ENCODE measurements around the gene ATP6V0B. TPM values are rescaled to one million over a fixed set of nuclear protein-coding genes. Genes with fewer than 3 reads are reported as not detected.
A peak's percentile ranks its signal among the peaks of the same experiment; 100 is the strongest.

The ATP6V0B gene
- polyA plus RNA-seq, 3 donors: 152 to 168 (median 168) TPM

DNA sequence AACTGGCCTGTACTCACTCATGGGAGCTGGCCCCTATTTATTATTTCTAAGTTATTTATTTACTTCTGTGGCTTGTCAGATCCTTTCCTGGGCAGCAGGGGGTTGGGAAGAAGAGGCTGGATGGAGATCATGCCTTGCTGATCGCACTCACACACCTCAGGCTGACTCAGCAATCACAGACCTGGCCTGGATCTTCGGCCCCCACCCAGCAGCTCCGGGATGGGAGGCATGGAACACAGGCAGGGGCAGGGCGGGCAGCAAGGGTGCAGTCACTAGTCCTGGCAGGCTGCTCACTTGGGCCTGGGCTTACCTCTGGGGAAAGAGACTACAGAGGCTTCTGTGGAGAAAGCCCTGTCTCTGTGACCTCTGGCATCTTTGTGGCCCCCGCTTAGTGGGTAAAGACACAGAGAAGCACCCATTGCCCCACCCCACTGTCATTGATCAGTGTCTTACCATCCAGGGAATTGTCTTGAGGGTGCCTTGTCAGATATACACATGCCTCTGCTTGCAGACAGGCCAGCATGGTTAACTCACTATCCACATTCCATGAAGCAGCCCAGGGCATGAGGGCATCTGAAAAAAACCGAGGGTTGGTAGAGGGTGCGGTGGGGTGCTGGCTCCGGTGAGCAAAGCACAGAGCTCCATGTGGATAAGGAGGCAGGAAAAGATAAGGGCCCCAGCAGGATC, 37.4 kb upstream of the ATP6V0B start:
- no peak for DNase-seq

DNA sequence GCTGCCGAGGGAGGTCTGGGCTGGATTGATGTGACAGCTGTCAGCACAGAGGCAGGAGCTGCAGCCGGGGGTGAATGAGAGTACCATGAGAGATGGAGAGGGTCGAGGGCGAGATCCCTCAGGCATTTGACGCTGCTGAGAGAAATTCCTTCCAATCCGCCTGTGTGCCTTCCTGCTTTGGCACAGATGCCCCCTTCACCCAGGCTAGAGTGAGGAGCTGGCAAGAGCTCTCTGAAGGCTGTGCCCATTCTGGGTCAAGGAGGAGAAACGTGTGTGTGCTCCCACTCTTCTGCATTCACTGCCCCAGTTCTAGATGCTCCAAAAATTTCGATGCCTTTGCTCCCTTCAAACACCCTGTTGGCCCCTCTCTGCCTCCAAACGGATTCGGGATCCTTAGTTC, 36.4 kb upstream of the ATP6V0B start:
- no peak for DNase-seq

DNA sequence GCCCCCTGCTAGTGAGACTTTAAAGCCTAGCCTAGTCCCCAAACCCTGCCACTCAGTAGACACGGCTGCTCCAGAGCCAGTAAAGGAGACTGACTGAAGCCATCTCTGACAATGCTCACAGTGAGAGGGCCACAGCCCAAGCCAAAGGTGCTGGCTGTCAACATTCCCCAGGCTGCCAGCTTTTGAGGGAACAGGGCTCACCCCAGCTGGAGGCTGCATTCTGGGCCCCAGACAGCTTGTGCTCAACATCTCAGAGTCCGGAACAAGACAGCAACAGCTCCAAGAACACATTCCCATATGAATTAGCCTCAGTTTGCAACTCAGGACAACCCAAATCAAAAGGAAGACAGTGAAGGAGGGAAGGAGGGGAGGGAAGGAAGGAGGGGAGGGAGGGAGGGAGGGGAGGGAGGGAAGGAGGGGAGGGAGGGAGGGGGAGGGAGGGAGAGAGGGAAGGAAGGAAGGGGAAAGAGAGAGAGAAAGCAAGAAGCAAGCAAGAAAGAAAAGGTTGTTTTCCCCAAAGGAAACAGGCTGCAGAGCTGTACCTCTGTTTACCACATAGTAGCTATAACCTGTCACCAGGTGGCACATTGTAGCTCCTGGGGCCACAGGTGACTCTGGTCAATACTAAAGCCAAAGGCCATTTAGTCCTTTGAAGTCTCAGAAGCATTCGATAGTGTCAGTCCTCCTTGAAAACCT, 35.7 kb upstream of the ATP6V0B start:
- DNase-seq: no peak

DNA sequence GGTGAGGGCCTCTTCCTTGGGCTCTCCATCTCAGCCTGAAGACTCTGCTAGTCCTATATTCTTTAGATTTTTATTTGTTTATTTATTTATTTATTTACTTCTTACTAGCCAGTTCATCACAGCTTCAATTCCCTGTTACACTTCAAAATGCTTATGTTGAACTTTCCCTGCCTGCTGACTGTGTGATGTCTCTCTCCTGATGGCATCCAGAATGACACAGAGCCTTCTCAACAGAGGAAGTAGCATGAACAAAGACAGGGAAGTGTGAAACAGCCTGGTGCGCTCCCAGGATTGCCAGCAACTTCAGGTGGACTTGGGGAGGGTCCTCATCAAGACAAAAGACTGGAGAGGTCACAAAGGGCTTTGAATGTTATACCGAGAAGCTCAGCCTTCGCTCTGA, 32.3 kb upstream of the ATP6V0B start:
- no peak for DNase-seq

DNA sequence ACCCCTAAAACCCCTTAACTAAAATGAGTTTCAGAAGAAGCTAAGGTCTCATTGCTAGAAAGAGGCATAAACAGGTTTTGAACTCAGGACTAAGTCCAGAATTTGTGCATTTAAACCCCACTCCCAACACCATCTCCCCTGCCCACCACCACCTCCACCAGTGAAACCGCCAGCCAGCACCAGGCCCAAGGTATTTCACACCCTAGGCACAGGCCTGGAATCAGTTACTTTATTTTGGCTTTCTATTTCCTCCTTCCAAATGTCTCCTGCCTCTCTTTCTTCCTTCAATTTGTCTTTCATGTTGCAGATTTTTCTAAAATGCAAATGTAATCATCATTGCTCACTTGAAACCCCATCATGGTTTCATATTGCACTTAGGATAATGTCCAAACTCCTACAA, 29.9 kb upstream of the ATP6V0B start:
- no peak for DNase-seq

DNA sequence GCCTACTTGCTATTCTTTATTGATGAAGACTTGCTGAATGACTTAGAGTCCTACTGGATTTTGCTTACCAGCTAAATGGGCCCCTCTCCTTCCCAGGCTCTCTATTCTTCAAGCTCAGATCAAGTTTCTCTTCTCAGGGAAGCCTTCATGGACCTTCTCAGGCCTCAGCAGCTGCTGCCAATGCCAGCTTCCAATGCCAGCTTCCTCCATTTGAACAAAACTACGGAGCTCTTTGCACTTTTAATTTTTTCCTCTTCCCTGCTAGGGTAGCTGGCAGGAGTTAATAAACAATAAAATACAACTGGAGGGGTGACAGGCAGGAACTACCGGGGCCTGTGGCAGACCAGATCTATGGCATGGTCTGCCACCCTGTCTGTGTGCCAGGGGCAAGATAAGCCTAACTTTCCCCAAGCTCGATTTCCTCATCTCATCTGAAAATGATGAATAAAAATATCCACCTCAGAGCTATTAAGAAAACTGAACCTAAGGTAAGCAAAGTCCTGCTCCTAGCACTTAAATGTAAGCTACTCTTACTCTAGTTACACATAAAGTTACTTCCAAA, 29.0 kb upstream of the ATP6V0B start:
- DNase-seq: no peak

DNA sequence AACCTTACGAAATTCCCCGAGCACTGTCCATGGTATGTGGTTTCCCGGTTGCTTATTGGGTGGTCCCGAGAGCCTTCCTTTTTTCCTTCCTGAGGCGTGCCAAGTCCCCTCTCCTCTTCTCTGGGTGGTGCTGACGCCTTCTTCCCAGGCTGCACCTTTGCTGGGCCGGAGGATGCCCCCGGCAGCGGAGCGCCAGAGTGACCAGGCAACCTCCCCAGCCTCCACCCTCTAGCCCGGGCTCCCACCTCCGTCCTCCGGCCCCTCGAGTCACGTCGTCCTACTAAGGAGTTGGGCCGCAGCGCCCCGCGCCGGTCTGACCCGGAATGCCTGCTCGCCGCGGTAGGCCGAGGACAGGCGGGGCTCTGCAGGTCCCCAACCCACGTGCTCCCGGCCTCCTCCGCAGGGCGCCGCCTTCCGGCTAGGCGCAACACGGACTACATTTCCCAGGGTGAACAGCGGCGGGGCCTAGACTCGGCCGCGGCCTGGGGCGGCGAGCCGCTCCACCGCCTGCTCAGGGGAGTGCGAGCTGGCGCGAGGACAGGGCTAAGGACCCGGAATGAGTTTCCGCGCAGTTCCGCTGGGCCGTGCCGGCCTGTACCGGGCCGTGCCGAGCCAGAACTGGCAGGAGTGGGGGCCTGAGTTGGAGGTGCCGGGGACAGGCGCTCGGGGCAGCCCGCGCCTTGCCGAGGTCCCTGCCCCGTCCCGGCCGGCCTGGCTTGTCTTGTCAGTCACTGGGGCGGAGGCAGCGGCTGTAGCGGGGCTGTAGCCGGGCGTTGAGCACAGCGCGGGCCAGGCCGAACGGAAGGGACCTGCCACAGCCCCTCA, 28.3 kb upstream of the ATP6V0B start, which contains the start of gene IPO13:
TSS of gene IPO13 (plus strand) at position 715 of the 825 bp plus-strand sequence. CDS start 651 bp downstream, outside the sequence.
- peak; percentile 94 for DNase-seq

DNA sequence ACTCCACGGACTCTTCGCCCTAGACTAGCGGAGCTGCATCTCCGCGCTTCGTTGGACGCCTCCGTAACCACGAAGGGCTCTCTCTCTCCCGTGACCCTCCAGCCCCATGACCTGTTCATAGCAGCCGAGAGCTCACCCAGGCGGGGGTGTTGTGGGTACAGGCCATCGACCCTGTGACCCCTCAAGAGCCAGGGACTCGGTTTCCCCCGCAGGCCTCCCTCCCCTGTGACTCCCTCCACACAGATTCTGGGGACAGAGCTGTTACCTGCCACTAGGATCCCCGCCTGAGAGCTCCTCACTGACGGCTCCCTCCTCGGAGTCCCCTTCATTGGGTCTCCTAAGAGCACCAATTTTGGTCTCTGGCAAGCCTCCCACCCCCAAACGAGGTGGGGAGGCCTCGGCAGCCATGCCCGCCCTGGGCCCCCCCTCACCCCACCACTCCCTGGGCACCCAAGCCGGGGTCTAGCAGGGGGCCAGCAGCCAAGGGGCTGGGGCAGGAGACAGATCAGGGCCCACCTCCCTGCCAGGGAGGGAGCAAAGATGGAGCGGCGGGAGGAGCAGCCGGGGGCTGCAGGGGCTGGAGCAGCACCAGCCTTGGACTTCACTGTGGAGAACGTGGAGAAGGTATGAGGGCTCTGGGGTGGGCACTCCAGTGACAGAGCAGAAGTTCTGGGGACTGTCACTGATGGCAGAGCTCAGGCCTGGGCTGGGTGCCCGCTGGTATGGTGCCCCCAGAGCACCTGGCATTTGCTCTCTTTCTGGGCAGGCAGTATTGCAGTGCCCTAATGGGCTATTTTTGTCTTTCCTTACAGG, 27.5 kb upstream of the ATP6V0B start:
- no peak for DNase-seq

DNA sequence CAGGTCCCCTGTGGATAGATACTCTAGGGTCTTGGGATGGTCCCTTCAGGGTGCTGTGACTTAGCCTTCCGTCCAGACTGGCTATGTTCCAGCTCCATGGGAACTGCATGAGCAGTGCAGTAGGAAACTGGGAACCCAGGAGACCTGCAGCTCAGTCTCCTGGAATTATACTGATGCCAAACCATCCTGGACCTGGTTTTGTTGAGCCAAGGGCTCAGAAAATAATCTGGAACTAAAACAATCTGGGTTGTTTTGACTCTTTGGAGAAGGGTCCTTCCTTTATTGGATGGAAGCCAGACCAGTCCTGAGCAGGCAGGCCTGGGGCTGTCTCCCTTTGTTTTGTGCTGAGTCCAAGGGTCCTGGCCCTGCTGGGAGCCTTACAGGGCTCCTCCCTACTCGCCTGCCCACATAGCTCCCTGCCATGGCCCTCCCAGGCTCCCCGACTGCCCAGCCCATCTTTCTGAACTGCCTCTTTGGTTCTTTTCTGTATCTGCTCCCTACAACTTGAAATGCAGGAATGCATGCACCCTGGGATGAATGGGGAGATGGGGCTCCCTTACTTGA, 26.8 kb upstream of the ATP6V0B start:
- DNase-seq: no peak

DNA sequence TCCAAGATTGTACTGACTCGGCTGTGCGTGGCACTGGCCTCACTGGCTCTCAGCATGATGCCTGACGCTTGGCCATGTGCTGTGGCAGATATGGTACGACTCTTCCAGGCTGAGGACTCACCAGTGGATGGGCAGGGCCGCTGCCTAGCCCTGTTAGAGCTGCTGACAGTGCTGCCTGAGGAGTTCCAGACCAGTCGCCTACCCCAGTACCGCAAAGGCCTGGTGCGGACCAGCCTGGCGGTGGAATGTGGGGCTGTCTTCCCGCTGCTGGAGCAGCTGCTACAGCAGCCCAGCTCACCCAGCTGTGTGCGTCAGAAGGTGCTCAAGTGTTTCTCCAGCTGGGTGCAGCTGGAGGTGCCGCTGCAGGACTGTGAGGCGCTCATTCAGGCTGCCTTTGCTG, 25.1 kb upstream of the ATP6V0B start:
- no peak for DNase-seq

DNA sequence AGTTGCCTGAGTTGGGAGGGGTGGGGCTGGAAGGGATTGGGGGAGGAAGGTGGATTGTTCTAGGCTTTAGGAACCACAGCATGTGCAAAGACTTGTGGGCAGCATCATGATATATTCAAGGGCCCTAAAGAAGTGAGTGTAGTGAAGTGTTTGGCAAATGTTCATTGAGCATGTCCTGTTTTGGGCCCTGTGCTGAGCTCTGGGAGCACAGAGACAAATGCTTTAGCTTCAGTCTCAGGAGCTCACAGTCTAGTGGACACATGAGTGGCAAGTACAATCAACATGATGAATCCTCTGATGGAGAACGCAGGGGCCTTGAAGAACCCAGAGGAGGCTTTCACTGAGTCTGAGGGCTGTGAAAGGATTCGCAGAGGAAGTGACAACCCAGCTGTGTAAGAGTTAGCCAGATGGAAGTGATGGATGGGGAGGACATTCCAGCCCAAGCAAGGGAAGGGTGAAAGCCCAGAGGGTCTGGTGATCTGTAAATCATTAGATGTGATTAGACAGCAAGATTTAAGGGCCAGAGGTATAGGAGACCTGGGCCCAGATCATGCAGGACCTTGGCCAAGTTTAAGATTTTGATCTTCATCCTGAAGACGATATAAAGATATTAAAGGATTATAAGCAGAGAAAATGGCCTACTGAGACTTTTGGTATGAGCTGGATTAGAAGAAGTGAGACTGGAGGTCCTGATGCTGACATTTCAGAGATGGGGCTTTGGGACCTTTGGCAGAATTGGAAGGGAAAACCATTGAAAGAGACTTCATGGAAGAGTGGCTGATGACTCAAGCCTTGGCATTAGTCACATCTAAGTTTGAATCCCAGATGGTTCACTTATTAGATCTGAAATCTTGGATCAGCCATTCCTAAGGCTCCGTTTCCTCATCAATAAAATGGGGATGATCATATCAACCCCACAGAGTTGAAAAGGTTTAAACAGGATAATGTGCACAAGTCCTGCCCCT, 23.5 kb upstream of the ATP6V0B start:
- no peak for DNase-seq

DNA sequence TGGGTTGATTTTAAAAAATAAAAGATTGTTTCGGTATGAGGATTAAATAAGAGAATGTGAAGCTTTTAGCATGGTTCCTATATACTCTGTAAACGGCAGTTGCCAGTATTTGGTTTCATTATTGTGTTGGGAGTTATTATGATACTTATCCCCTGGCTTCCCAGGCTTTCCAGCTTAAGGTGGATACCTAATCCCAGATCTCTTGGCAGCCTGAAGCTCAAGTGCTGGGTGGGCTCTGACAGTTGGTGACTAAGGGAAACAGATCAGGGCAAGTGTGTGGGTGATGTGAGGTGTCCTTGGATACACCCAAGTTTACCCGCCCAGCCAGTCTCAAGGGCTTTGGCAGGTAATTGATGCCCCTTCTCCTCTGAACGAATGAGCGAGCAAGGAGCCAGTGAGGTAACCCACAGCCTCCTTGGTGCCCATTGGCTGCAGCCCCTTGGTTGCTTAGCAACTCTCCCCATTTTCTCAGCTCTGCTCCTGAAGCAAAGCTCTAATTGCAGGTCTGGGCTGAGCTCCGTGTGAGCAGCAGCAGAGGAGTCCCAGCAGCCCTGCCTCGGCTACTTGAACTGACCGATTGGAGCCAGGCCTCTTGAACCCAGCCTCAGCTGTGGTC, 21.9 kb upstream of the ATP6V0B start:
- DNase-seq: no peak

DNA sequence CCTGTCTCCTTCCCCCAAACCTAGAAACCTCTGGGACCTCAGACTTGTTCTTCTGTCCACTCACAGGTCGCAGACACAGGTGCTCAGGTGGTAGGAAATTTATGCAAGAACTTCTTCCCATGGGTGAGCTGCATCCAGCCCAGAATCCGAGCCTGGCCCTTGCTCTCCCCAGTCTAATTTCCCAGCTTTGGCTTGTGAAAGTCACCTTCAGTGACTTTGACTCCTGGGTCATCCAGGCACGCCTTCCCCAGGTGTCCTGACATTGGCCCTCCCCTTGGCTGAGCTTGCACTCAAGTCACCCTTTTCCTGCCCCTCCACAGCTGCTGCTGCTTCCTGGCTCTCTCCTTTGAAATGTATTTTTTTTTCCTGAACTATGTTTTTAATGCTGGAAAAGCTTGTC, 21.4 kb upstream of the ATP6V0B start:
- no peak for DNase-seq

DNA sequence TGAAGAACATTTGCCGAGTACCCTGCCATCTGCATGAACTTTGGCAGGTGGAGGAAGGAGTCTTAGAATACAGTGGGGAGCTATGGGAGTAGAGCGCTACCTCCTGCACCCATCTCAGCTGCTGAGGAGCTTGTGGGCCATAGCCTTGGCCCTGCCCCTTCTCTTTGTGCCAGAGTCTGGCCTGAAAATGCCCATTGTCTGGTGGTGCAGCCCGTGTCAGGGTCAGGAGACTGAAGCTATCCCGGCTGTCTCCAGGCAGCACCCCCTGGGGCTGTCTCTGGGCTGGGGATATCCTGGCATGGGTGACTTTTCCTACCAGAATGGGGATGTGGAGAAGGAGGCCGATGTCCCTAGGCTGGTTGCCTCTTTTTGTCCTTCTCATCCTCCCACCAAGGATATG, 20.7 kb upstream of the ATP6V0B start:
- DNase-seq: no peak

DNA sequence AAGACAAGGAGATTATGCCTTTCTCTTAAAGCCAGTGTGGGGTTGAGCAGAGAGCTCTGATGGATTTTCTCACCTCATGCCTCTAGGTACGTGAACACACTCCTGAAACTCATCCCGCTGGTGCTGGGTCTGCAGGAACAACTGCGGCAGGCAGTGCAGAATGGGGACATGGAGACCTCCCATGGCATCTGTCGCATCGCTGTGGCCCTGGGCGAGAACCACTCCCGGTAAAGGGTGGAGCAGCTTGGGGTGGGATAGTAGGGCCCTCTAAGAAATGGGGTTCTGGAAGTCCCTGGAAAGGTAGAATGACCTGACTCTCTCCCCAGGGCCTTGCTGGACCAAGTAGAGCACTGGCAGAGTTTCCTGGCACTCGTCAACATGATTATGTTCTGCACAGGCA, 18.5 kb upstream of the ATP6V0B start:
- no peak for DNase-seq

DNA sequence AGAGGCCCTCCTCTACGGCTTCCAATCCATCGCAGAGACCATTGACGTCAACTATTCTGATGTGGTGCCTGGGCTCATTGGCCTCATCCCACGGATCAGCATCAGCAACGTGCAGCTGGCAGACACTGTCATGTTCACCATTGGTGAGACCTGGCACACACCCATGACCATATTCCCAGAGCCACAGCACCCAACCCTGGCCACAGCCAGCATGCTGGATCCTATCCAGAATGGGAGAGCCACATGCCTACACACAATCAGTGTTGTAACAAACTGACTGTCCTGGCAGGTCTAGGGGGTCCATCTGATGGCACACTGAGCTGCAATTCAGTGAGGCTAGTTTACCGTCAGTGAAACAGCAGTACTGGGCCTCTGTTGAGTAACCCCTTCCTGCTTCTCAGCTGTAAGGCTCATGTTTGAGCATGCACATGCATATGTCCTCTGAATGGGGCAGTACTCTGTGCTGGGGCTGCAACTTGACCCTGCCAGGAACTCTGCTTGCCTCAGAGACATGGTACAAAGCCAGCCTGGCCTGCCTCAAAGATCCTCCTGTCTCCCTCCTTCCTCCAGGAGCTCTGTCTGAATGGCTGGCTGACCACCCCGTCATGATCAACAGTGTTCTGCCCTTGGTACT, 17.2 kb upstream of the ATP6V0B start:
- DNase-seq: no peak

DNA sequence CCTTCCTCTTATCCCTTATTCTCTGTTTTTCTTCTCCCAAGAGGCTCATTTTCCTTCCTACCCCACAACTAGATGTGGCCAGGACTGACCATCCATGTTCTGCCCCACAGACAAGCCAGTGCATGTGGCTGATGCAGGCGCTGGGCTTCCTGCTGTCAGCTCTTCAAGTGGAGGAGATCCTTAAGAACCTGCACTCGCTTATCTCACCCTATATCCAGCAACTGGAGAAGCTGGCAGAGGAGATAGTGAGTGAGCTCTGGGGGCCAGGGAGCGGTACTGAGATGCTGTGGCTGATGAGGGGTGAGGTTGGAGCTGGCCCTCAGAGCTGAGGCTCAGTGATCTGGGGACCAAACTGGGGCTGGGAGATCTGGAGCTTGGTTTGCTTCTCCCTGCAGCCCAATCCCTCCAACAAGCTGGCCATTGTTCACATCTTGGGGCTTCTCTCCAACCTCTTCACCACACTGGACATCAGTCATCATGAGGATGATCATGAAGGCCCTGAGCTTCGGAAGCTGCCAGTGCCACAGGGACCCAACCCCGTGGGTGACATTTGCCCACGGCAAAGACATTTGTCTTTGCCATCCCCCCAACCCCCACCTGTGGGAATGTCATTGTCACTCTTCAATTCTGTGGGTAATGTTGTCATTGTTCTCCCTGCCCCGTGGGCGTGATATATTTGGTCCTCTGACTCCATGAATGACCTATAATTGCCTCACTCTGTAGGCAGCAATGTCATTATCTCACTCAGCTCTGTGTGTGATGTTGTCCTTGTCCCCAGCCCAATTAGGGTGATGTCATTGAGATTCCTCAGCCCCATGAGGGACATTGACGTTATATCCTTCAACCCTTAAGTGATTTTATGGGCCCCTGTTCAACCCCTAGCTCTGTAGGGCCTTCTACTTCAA, 16.2 kb upstream of the ATP6V0B start:
- DNase-seq: no peak

DNA sequence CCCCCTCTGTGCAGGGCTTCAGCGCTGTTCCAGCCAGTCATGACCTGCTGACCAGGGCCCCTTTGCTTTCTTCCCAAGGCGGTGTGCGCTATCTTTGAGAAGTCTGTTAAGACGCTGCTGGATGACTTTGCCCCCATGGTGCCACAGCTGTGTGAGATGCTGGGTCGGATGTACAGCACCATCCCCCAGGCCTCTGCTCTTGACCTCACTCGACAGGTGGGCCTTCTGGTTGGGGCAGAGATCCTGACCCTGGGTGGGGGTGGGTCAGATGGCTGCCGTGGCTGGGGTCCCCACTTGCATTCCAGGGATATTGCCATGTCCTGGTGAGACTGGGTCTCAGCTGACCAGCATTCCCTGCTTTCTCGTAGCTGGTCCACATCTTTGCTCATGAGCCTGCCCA, 14.0 kb upstream of the ATP6V0B start:
- DNase-seq: no peak
